Thymus (tissue), 11 donors: ENCODE results near the gene KRTCAP3. TPM values are rescaled to one million over a fixed set of nuclear protein-coding genes. Genes with fewer than 3 reads are reported as not detected.
"Not testable (repeated sequence)": the region's sequence is repeated elsewhere in the genome, so short reads cannot be mapped to it uniquely, and the experiment has no call there.

Experiments
- DNase-seq, 9 donors: peaks; one replicate each; pipeline ENCODE4 v3.0.0-alpha.2; 2013; ENCODE audit warnings: low spot score in 9 of 9, low read depth in 6 of 9, missing footprints in 1 of 9
- H3K27ac ChIP-seq, 2 donors: one replicate each; pipeline ENCODE4 v1.5.1; 2013; ENCODE audit warnings: control low read depth in 1 of 2, low read depth in 1 of 2, low read length in 1 of 2, mild to moderate bottlenecking in 1 of 2, moderate library complexity in 1 of 2
- H3K27me3 ChIP-seq, 2 donors: one replicate each; pipeline ENCODE4 v1.5.1; 2013; ENCODE audit warnings: low read length in 1 of 2; ENCODE audit not compliant: control insufficient read depth in 2 of 2, insufficient read depth in 1 of 2
- H3K36me3 ChIP-seq, 2 donors: one replicate each; pipeline ENCODE4 v1.5.1; 2013; ENCODE audit warnings: low read length in 1 of 2, mild to moderate bottlenecking in 1 of 2, moderate library complexity in 1 of 2; ENCODE audit not compliant: control insufficient read depth in 2 of 2, insufficient read depth in 2 of 2
- H3K4me1 ChIP-seq, 2 donors: one replicate each; pipeline ENCODE4 v1.5.1; 2013; ENCODE audit warnings: low read length in 2 of 2; ENCODE audit not compliant: control insufficient read depth in 2 of 2, insufficient read depth in 2 of 2
- H3K4me3 ChIP-seq, 2 donors: one replicate each; pipeline ENCODE4 v1.5.1; 2013; ENCODE audit warnings: low read length in 2 of 2, control low read depth in 1 of 2, mild to moderate bottlenecking in 1 of 2
- H3K9me3 ChIP-seq, 2 donors: one replicate each; pipeline ENCODE4 v1.5.1; 2013; ENCODE audit warnings: low read length in 1 of 2, mild to moderate bottlenecking in 1 of 2; ENCODE audit not compliant: control insufficient read depth in 2 of 2, insufficient read depth in 1 of 2
- WGBS: extraction: QIAGEN DNeasy Blood & Tissue Kit; methylation state at CpG from one replicate; pipeline ENCODE4 v1.1.7; 2013; 5-methylcytosine and 5-hydroxymethylcytosine counted together
- polyA plus RNA-seq: library from polyadenylated mRNA; stranded (reverse); fragments of 200-250 nt; gene quantifications from one replicate; pipeline ENCODE4 v1.2.3, GENCODE V29; 2013
- total RNA-seq: library from RNA; stranded (reverse); fragments of 120-200 nt; gene quantifications from one replicate; pipeline ENCODE4 v1.2.4, GENCODE V29; 2013
- donor health status: healthy.

The KRTCAP3 gene
- total and polyA plus RNA-seq, 2 donors, result 1.6 to 13.9 TPM

DNA sequence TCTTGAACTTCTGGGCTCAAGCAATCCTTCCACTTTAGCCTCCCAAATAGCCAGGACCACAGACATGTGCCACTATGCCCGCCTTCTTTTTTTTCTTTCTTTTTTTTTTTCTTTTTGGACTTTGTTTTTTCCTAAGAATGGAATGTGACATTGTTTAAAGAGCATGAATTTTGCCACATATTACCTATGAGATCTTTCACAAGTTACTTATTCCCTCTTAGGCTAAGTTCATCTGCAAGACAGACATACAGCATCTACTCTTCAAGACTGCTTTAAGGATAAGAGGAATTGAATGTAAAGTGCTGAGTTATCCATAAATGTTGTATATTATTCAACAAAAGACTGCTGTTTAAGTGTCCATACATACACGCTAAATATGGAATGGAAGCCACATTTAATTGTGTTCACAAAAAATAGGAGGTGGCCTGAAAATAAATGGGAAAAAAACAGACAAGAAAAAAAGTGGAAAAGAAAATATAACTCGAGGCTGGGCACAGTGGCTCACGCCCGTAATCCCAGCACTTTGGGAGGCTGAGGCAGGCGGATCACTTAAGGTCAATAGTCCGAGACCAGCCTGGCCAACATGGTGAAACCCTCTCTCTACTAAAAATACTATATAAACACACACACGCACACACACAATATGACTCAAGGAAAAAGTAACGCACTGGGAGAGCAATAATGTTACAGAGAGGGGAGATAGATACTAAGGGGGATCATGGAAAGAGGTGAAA is 29.6 kb upstream of the KRTCAP3 start:
- no peak for DNase-seq
- Histone ChIP-seq H3K36me3 (peaks cover 0 to under 1% of the 10 kb centered on the region in 2 donors), H3K27me3 (no peaks in the 10 kb centered on the region), H3K27ac (no peak overlapping the region), H3K4me3 (no peak overlapping the region), H3K9me3 (no peaks in the 10 kb centered on the region), H3K4me1 (peaks cover 7 to 13% of the 10 kb centered on the region in 2 donors)
- 96% methylated on average over 9 of the region's 9 CpGs for WGBS

DNA sequence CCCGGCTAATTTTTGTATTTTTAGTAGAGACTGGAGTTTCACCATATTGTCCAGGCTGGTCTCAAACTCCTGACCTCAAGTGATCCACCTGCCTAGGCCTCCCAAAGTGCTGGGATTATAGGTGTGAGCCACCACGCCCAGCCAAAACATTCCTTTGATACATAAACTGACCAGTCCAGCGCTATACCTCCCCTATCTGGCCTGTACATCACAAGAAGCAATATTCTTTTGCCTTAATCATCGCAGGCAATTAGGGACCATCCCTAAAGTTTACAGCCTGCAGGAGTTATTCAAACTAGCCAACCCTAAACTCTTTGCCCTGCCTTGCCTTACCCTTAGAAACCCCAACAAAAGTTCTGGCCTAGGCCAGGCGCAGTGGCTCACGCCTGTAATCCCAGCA is 26.0 kb upstream of the KRTCAP3 start:
- DNase-seq, result no peak
- H3K27me3 ChIP-seq, result no peaks in the 10 kb centered on the region
- H3K36me3 ChIP-seq, result no peaks in the 10 kb centered on the region
- H3K4me1 ChIP-seq, result no peaks in the 10 kb centered on the region
- 98% methylated on average over 6 of the region's 6 CpGs for WGBS
- H3K9me3 ChIP-seq, result no peaks in the 10 kb centered on the region
- H3K27ac ChIP-seq, result no peak overlapping the region
- H3K4me3 ChIP-seq, result no peak overlapping the region

DNA sequence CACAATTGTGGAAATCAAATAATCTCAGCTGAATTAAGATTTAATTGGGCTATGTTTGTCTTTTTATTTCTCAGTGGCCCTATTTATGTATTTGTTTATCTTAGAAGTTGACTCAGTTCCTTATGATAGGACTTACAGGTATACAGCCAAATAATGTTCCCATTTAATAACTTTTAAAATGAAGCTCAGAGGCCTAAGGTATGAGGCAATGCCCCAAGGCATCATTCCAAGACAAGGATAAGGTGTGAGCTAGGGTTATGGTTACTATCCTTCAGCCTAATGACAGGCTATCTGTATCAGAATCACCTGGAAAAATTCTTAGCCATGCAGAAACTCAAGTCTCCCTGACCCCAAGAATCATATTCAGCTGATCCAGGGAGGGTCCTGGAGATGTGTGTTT is 21.2 kb upstream of the KRTCAP3 start:
- Histone ChIP-seq H3K27me3 (no peaks in the 10 kb centered on the region), H3K4me3 (no peak overlapping the region), H3K27ac (no peak overlapping the region), H3K9me3 (no peaks in the 10 kb centered on the region), H3K4me1 (no peaks in the 10 kb centered on the region), H3K36me3 (no peaks in the 10 kb centered on the region)
- DNase-seq, result no peak

DNA sequence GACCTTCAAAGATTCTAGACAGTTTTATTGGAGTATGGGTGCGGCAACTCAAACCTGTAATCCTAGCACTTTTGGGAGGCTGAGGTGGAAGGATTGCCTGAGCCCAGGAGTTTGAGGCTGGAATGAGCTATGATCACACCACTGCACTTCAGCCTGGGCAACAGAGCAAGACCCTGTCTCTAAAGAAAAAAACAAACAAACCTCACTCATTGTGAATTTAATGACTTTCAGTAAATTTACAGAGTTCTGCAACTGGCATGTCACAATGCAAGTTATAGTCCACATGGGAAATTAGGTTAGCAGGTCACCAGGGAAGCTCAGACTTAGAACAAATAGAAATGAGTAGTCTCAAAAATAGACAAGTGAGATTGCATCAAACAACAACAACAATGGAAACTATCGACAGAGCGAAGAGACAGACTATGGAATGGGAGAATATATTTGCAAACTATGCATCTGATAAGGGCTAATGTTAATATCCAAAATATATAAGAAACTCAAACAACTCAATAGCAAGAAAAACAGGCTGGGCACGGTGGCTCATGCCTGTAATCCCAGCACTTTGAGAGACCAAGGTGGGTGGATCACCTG is 20.4 kb upstream of the KRTCAP3 start:
- Histone ChIP-seq H3K36me3 (no peaks in the 10 kb centered on the region), H3K4me1 (no peaks in the 10 kb centered on the region), H3K9me3 (no peaks in the 10 kb centered on the region), H3K27me3 (no peaks in the 10 kb centered on the region), H3K27ac (no peak overlapping the region), H3K4me3 (no peak overlapping the region)
- 98% methylated on average over 4 of the region's 4 CpGs for WGBS
- no peak for DNase-seq

DNA sequence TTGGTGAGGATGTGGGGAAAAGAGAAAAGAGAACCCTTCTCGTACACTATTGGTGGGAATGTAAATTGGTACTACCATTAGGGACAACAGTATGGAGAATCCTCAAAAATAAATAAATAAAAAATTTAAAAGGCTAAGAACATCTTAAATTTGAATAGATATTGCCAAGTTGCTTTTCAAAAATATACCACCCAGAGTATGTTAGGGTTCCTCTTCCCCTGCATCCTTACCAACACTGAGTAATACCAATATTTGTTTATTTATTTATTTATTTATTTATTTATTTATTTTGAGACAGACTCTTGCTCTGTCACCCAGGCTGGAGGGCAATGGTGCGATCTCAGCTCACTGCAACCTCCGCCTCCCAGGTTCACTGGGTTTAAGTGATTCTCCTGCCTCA is 19.2 kb upstream of the KRTCAP3 start:
- Histone ChIP-seq H3K9me3 (no peaks in the 10 kb centered on the region), H3K4me1 (no peaks in the 10 kb centered on the region), H3K27me3 (no peaks in the 10 kb centered on the region), H3K4me3 (no peak overlapping the region), H3K27ac (no peak overlapping the region), H3K36me3 (no peaks in the 10 kb centered on the region)
- DNase-seq, result no peak
- 99% methylated on average over 3 of the region's 3 CpGs for whole genome bisulfite sequencing

DNA sequence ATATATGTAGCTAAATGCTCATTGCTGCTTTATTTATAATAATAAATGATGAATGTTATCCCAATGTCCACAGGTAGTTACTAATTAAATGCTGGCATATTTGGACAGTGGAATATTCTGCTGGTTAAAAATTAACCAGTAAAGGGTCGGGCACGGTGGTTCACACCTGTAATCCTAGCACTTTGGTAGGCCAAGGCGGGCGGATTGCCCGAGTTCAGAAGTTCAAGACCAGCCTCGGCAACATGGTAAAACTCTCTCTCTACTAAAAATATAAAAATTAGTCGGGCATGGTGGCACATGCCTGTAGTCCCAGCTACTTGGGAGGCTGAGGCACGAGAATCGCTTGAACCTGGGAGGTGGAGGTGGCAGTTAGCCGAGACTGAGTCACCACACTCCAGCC is 17.1 kb upstream of the KRTCAP3 start:
- H3K27me3 ChIP-seq, H3K4me3 ChIP-seq, H3K36me3 ChIP-seq, DNase-seq, H3K4me1 ChIP-seq, H3K9me3 ChIP-seq, H3K27ac ChIP-seq: not testable (repeated sequence)
- WGBS, result 98% methylated on average over 10 of the region's 10 CpGs

DNA sequence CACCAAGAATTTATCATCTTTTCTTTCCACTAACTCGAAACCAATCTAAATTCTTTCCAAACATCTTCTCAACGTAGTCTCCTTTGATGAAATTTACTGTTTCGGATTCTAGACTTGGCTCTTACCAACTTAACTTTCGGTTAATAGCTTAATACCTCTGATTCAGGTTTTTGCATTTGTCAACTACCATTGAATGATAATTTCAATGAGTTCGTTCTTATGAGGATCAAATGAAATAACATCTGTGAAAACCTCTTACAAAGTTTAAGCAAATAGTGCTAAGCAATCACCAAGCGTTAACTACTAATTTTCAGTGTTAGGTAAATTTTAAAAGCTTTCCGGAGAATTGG is 14.3 kb upstream of the KRTCAP3 start:
- no peak for DNase-seq
- H3K4me3 ChIP-seq, result peak overlapping the region; percentile 88 to 91
- H3K36me3 ChIP-seq, result no peaks in the 10 kb centered on the region
- H3K27me3 ChIP-seq, result no peaks in the 10 kb centered on the region
- peak overlapping the region; percentile 96 to 97 for H3K27ac ChIP-seq
- WGBS, result 22% methylated on average over 7 of the region's 7 CpGs
- H3K4me1 ChIP-seq, result peaks cover 13% of the 10 kb centered on the region in 2 donors
- no peaks in the 10 kb centered on the region for H3K9me3 ChIP-seq

DNA sequence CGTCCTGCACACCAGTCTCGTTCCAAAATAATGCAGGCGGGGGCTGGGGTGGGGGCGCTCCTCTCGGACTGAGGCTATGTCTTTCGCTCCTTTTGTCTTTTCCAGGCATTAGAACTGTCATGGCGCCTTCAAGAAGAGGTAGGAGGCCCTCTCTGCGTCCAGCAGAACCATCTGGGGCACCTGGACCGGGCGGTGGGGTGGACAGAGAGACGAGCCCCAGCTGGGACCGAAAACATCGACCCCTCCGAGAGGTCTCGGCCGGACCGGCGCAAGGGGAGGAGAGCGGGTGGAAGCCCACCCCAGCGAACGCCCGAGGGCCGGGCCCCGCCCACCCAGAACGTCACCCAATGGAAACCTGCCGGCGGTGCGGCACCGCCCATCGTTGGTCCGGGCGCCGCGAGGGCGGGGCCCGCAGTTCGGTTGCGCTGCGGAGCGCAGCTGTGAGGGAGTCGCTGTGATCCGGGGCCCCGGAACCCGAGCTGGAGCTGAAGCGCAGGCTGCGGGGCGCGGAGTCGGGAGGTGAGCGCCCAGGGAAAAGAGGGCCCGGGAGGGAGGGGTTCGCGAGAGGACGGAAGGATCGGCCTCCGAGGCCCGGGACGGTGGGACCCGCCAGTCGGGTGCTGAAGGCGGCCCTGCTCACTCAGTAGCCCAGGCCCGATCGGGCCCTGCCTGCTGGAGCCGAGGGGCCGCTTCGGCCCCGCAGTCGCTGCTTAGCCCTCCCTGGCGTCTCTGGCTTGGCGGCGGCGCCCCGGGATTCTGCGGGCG is 13.8 kb upstream of the KRTCAP3 start, which contains the start of gene NRBP1:
TSS of gene NRBP1 (plus strand) at position 419 of the 765 bp plus-strand sequence. CDS start 4,643 bp downstream, outside the sequence.
- WGBS, result under 1% methylated on average over 75 of the region's 75 CpGs
- peaks cover 13% of the 10 kb centered on the region in 2 donors for H3K4me1 ChIP-seq
- H3K9me3 ChIP-seq, result no peaks in the 10 kb centered on the region
- peak; percentile 70 to 97 (median 92) for DNase-seq
- peak within 1 kb of the TSS; percentile 88 to 91 for H3K4me3 ChIP-seq
- H3K27me3 ChIP-seq, result no peaks in the 10 kb centered on the region
- peak within 1 kb of the TSS; percentile 96 to 97 for H3K27ac ChIP-seq
- peaks cover 3 to 5% of the 10 kb centered on the region in 2 donors for H3K36me3 ChIP-seq

DNA sequence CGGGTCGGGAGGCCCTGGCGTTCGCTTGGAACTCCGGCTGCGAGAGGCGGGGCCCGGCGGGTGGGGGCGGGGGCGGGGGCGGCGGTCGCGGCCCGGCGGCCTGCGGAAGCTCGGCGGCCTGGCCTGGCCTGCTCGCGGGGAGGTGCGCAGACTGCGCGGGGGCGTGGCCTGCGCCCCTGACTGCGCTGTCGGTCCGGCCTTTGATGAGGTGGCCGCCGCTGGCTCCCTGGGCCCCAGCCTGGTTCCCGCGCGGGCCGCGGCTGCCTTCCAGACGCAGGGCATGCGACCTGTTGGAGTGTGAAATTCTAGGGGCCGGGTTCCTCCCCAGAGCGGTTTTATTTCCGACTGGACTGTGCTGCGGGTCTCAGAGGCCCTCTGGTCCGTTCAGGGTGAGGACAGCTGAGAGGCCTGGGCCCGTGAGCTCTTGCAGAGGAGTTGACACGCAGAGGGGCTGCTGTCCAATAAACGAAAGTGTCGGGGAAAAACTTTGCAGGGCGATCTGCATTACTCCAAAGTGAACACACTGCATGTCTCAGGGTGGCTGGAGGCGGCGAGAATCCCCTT is 13.1 kb upstream of the KRTCAP3 start:
- H3K4me1 ChIP-seq, result peaks cover 13% of the 10 kb centered on the region in 2 donors
- peaks cover 8 to 11% of the 10 kb centered on the region in 2 donors for H3K36me3 ChIP-seq
- H3K4me3 ChIP-seq, result peak overlapping the region; percentile 88 to 91
- peak in 5 of 9 donors; percentile 36 to 68 (median 48) for DNase-seq
- H3K27ac ChIP-seq, result peak overlapping the region; percentile 96 to 97
- WGBS, result under 1% methylated on average over 51 of the region's 51 CpGs
- H3K9me3 ChIP-seq, result no peaks in the 10 kb centered on the region
- no peaks in the 10 kb centered on the region for H3K27me3 ChIP-seq
